Measurements from ENCODE around the gene ATF5.
A peak's percentile ranks its signal among the peaks of the same experiment; 100 is the strongest.

ATF5 gene

GRCh38 chr19:49929121-49929610, at the start of gene ATF5, which contains the start of gene NUP62:
Gene ATF5 (plus strand): TSS chr19:49929205. CDS start chr19:49930851, 1,646 bp downstream.
Gene NUP62 (minus strand): TSS chr19:49929504. CDS start chr19:49909807, 19,697 bp downstream.
- peak; percentile 48 for ATAC-seq
- Mint-ChIP-seq H3K27ac (peak within 1 kb of the TSS; percentile 99), H3K36me3 (ENCODE audit: low read depth) (peaks cover 65% of the 10 kb centered on the region), H3K27me3 (peaks cover 10% of the 10 kb centered on the region), H3K9me3 (peaks cover 4% of the 10 kb centered on the region), H3K4me3 (peak within 1 kb of the TSS; percentile 99), H3K4me1 (peaks cover 78% of the 10 kb centered on the region)
- DNase-seq: peak; percentile 96

GRCh38 chr19:49879243-49879963, 49.6 kb upstream of the ATF5 start:
- no peak overlapping the region for H3K4me3 Mint-ChIP-seq
- peaks cover 27% of the 10 kb centered on the region for H3K4me1 Mint-ChIP-seq
- H3K27me3 Mint-ChIP-seq: no peaks in the 10 kb centered on the region
- ATAC-seq (no peak), DNase-seq (no peak)
- H3K9me3 Mint-ChIP-seq: no peaks in the 10 kb centered on the region
- H3K36me3 Mint-ChIP-seq (ENCODE audit: low read depth): peaks cover 20% of the 10 kb centered on the region
- peak overlapping the region; percentile 31 for H3K27ac Mint-ChIP-seq

- no peak overlapping the region for H3K4me3 Mint-ChIP-seq
- peaks cover 22% of the 10 kb centered on the region for H3K4me1 Mint-ChIP-seq
- DNase-seq (no peak), ATAC-seq (no peak)
- H3K9me3 Mint-ChIP-seq: no peaks in the 10 kb centered on the region
- H3K27ac Mint-ChIP-seq: no peak overlapping the region
- H3K36me3 Mint-ChIP-seq (ENCODE audit: low read depth): peaks cover 25% of the 10 kb centered on the region
- H3K27me3 Mint-ChIP-seq: no peaks in the 10 kb centered on the region
These were observed 48.7 kb upstream of the ATF5 start for GRCh38 chr19:49880162-49880869.

GRCh38 chr19:49881186-49881585, 47.8 kb upstream of the ATF5 start:
- no peak overlapping the region for H3K4me3 Mint-ChIP-seq
- no peaks in the 10 kb centered on the region for H3K9me3 Mint-ChIP-seq
- no peak for DNase-seq
- H3K36me3 Mint-ChIP-seq (ENCODE audit: low read depth): peaks cover 26% of the 10 kb centered on the region
- H3K27ac Mint-ChIP-seq: no peak overlapping the region
- H3K4me1 Mint-ChIP-seq: peaks cover 15% of the 10 kb centered on the region
- H3K27me3 Mint-ChIP-seq: no peaks in the 10 kb centered on the region
- ATAC-seq: no peak

- Mint-ChIP-seq H3K27ac (no peak overlapping the region), H3K9me3 (no peaks in the 10 kb centered on the region), H3K27me3 (no peaks in the 10 kb centered on the region), H3K4me1 (peaks cover 15% of the 10 kb centered on the region), H3K36me3 (ENCODE audit: low read depth) (peaks cover 30% of the 10 kb centered on the region), H3K4me3 (no peak overlapping the region)
- ATAC-seq (no peak), DNase-seq (no peak)
These were observed 47.2 kb upstream of the ATF5 start for GRCh38 chr19:49881672-49882394.

GRCh38 chr19:49882643-49883042, 46.4 kb upstream of the ATF5 start:
- Mint-ChIP-seq H3K4me1 (peaks cover 15% of the 10 kb centered on the region), H3K27ac (no peak overlapping the region)

GRCh38 chr19:49883094-49883493, 45.9 kb upstream of the ATF5 start:
- H3K36me3 Mint-ChIP-seq (ENCODE audit: low read depth): peaks cover 28% of the 10 kb centered on the region
- peaks cover 13% of the 10 kb centered on the region for H3K4me1 Mint-ChIP-seq
- H3K4me3 Mint-ChIP-seq: no peak overlapping the region
- ATAC-seq: no peak
- DNase-seq: no peak
- no peak overlapping the region for H3K27ac Mint-ChIP-seq
- H3K9me3 Mint-ChIP-seq: no peaks in the 10 kb centered on the region
- no peaks in the 10 kb centered on the region for H3K27me3 Mint-ChIP-seq

More at GRCh38 chr19:49882643-49883042, 46.4 kb upstream of the ATF5 start:
- H3K9me3 Mint-ChIP-seq: no peaks in the 10 kb centered on the region
- no peaks in the 10 kb centered on the region for H3K27me3 Mint-ChIP-seq
- no peak for DNase-seq
- no peak for ATAC-seq
- peaks cover 30% of the 10 kb centered on the region for H3K36me3 Mint-ChIP-seq (ENCODE audit: low read depth)
- H3K4me3 Mint-ChIP-seq: no peak overlapping the region

GRCh38 chr19:49884109-49884508, 44.9 kb upstream of the ATF5 start:
- Mint-ChIP-seq H3K4me1 (peaks cover 4% of the 10 kb centered on the region), H3K9me3 (no peaks in the 10 kb centered on the region), H3K36me3 (ENCODE audit: low read depth) (peaks cover 24% of the 10 kb centered on the region), H3K27ac (no peak overlapping the region), H3K27me3 (no peaks in the 10 kb centered on the region), H3K4me3 (no peak overlapping the region)
- ATAC-seq: no peak
- DNase-seq: no peak

- no peak for ATAC-seq
- no peaks in the 10 kb centered on the region for H3K27me3 Mint-ChIP-seq
- peaks cover 3% of the 10 kb centered on the region for H3K4me1 Mint-ChIP-seq
- DNase-seq: no peak
- H3K4me3 Mint-ChIP-seq: no peak overlapping the region
- no peak overlapping the region for H3K27ac Mint-ChIP-seq
- no peaks in the 10 kb centered on the region for H3K9me3 Mint-ChIP-seq
- H3K36me3 Mint-ChIP-seq (ENCODE audit: low read depth): peaks cover 27% of the 10 kb centered on the region
These were observed 44.2 kb upstream of the ATF5 start for GRCh38 chr19:49884760-49885159.

GRCh38 chr19:49887037-49887664, 41.9 kb upstream of the ATF5 start:
- no peak overlapping the region for H3K4me3 Mint-ChIP-seq
- H3K27ac Mint-ChIP-seq: no peak overlapping the region
- H3K4me1 Mint-ChIP-seq: peaks cover 10% of the 10 kb centered on the region
- no peak for ATAC-seq
- H3K36me3 Mint-ChIP-seq (ENCODE audit: low read depth): peaks cover 21% of the 10 kb centered on the region
- no peaks in the 10 kb centered on the region for H3K9me3 Mint-ChIP-seq
- DNase-seq: no peak
- no peaks in the 10 kb centered on the region for H3K27me3 Mint-ChIP-seq

GRCh38 chr19:49887665-49888509, 41.1 kb upstream of the ATF5 start:
- H3K9me3 Mint-ChIP-seq: no peaks in the 10 kb centered on the region
- DNase-seq (no peak), ATAC-seq (no peak)
- peaks cover 21% of the 10 kb centered on the region for H3K36me3 Mint-ChIP-seq (ENCODE audit: low read depth)
- no peaks in the 10 kb centered on the region for H3K27me3 Mint-ChIP-seq
- H3K27ac Mint-ChIP-seq: no peak overlapping the region
- no peak overlapping the region for H3K4me3 Mint-ChIP-seq
- peaks cover 12% of the 10 kb centered on the region for H3K4me1 Mint-ChIP-seq

GRCh38 chr19:49888510-49888824, 40.5 kb upstream of the ATF5 start:
- Mint-ChIP-seq H3K27ac (no peak overlapping the region), H3K27me3 (no peaks in the 10 kb centered on the region), H3K4me3 (no peak overlapping the region), H3K4me1 (peaks cover 15% of the 10 kb centered on the region), H3K36me3 (ENCODE audit: low read depth) (peaks cover 19% of the 10 kb centered on the region), H3K9me3 (no peaks in the 10 kb centered on the region)
- DNase-seq (no peak), ATAC-seq (no peak)

- H3K27ac Mint-ChIP-seq: no peak overlapping the region
- H3K4me1 Mint-ChIP-seq: peaks cover 19% of the 10 kb centered on the region
- H3K36me3 Mint-ChIP-seq (ENCODE audit: low read depth): peaks cover 18% of the 10 kb centered on the region
- H3K27me3 Mint-ChIP-seq: no peaks in the 10 kb centered on the region
- H3K9me3 Mint-ChIP-seq: no peaks in the 10 kb centered on the region
- DNase-seq: no peak
- ATAC-seq: no peak
- no peak overlapping the region for H3K4me3 Mint-ChIP-seq
These were observed 39.8 kb upstream of the ATF5 start for GRCh38 chr19:49889038-49889686.
